GM12892 (cell line): ENCODE measurements around the gene LLGL2.

Experiments
- POLR2A ChIP-seq: IDR thresholded peaks from 2 replicates; pipeline ENCODE4 v1.6.1; 2011; ENCODE audit warnings: low read depth, low read length, control low read depth
- POLR2AphosphoS5 ChIP-seq: IDR thresholded peaks from 2 replicates; pipeline ENCODE4 v1.6.1; 2011; ENCODE audit warnings: low read depth, low read length, control low read depth
- TAF1 ChIP-seq: IDR thresholded peaks from 2 replicates; pipeline ENCODE4 v1.6.1; 2011; ENCODE audit warnings: low read depth, mild to moderate bottlenecking, control low read depth, low read length, borderline replicate concordance

DNA sequence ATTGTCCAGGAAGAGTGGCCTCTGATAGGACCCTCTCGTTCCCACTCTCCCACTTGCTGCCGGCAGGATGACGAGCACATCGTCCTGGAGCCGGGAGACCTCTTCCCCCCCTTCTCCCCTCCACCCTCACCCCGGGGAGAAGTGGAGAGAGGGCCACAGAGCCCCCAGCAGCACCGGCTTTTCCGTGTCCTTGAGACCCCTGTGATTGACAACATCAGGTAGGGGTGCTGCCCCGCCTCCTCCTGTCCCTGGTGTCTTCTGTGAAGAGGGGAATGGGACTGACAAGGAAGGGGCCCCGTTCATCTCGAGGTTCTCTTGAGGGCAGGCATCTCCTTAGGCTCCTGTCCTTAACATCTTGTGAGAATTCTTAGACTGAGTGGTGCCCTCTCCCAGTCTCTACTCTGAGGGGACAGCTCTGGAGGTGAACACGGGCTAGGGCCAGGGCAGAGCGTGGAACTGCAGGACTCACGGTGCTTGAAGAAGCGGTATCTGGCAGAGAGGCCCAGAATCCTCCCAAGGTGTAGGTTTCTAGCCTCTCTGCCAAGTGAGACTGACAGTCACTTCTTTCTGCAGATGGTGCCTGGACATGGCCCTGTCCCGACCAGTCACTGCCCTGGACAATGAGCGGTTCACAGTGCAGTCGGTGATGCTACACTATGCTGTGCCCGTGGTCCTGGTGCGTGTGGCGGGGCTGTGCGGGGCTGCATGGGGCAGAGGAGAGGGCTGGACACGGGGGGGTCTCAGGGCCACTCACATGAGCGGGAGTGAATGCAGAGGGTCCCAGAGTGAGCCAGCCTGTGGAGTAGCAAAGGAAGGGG lies 36.6 kb upstream of the LLGL2 start:
- TF ChIP-seq POLR2AphosphoS5 (no peak), TAF1 (no peak), POLR2A (no peak)
